ENCODE results near the gene ST7. TPM values are rescaled to one million over a fixed set of nuclear protein-coding genes. Genes with fewer than 3 reads are reported as not detected.

The ST7 gene
- total and polyA plus RNA-seq, 7 donors, result 5.3 to 37.7 (median 19.0) TPM

- H3K9me3 ChIP-seq, result no peaks in the 10 kb centered on the region
- 75 to 78% methylated on average over 3 of the region's 3 CpGs for WGBS, 2 donors
- intact Hi-C loops (cut with DNase I), result no loop called here
- peaks cover 0 to 19% (median 8%) of the 10 kb centered on the region in 4 donors for H3K4me1 ChIP-seq
- H3K27ac ChIP-seq, result no peak overlapping the region
- DNase-seq, result no peak
- H3K4me3 ChIP-seq, result no peak overlapping the region
- TF ChIP-seq CTCF (IDR thresholded peaks at IDR 0.05) (no peak), POLR2A (IDR thresholded peaks at IDR 0.05) (no peak), POLR2AphosphoS5 (IDR thresholded peaks at IDR 0.05) (peak in 1 of 4 donors; percentile 14), EP300 (IDR thresholded peaks at IDR 0.05) (no peak)
- H3K36me3 ChIP-seq, result no peaks in the 10 kb centered on the region
- no peaks in the 10 kb centered on the region for H3K27me3 ChIP-seq
Observed at GRCh38 chr7:117152213-117153007, 199.1 kb downstream of the ST7 start.

- H3K9me3 ChIP-seq, result no peaks in the 10 kb centered on the region
- no peak for DNase-seq
- no peak overlapping the region for H3K4me3 ChIP-seq
- H3K36me3 ChIP-seq, result no peaks in the 10 kb centered on the region
- intact Hi-C loops (cut with DNase I), result no loop called here
- 27 to 67% methylated on average over 1 of the region's 1 CpG for WGBS, 2 donors
- no peak overlapping the region for H3K27ac ChIP-seq
- no peaks in the 10 kb centered on the region for H3K27me3 ChIP-seq
- TF ChIP-seq EP300 (IDR thresholded peaks at IDR 0.05) (no peak), POLR2AphosphoS5 (IDR thresholded peaks at IDR 0.05) (no peak), CTCF (IDR thresholded peaks at IDR 0.05) (no peak), POLR2A (IDR thresholded peaks at IDR 0.05) (no peak)
- H3K4me1 ChIP-seq, result peaks cover 0 to 26% (median 15%) of the 10 kb centered on the region in 4 donors
Observed at GRCh38 chr7:117153016-117153545, 199.8 kb downstream of the ST7 start.

DNA sequence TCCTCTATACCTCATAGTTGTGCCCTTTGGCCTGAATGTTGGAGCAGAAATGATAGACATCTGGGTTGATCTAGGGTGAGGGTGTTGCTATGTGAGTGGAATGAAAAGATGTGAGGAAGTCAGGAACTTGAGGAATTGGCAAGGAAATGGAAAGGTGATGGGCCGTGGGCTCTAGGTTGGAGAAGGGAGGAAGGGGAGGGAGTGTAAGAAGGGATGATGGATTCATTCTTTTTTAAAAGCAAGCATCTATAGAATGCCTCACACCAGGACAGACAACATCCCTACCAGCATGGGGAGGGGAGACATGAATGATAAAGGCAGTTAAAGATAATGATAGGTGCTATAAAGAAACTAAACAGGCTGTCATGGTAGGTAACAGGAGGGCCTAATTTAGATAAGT, 201.4 kb downstream of the ST7 start:
- intact Hi-C loops (cut with DNase I), result no loop called here
- no peaks in the 10 kb centered on the region for H3K36me3 ChIP-seq
- no peak for TF ChIP-seq POLR2A (IDR thresholded peaks at IDR 0.05)
- no peak overlapping the region for H3K27ac ChIP-seq
- no peak overlapping the region for H3K4me3 ChIP-seq
- 91 to 92% methylated on average over 1 of the region's 1 CpG for WGBS, 2 donors
- H3K27me3 ChIP-seq, result no peaks in the 10 kb centered on the region
- peaks cover 0 to 42% (median 26%) of the 10 kb centered on the region in 4 donors for H3K4me1 ChIP-seq
- DNase-seq, result no peak
- no peaks in the 10 kb centered on the region for H3K9me3 ChIP-seq

DNA sequence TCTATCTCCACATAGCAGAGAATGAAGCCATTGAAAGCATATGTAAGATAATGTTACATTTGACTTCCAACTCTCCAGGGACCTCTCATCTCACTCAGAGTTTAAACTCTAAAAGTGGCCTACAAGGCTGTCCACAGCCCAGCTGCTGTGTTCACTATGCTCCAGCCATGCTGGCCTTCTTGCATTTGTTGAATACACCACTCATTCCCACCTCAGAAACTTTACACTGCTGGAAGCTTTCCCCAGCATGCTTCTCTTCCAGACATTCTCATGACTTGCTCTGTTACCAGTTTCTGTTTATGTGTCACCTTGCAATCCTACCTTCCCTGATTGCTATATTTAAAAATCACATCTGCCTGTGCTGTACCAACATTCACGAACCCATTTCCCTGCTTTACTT, 202.4 kb downstream of the ST7 start:
- H3K27me3 ChIP-seq, result no peaks in the 10 kb centered on the region
- H3K9me3 ChIP-seq, result no peaks in the 10 kb centered on the region
- H3K4me1 ChIP-seq, result peaks cover 0 to 45% (median 29%) of the 10 kb centered on the region in 4 donors
- H3K4me3 ChIP-seq, result no peak overlapping the region
- no peak for DNase-seq
- 94 to 95% methylated on average over 1 of the region's 1 CpG for WGBS, 2 donors
- H3K36me3 ChIP-seq, result no peaks in the 10 kb centered on the region
- TF ChIP-seq CTCF (IDR thresholded peaks at IDR 0.05), result no peak
- intact Hi-C loops (cut with DNase I), result no loop called here
- H3K27ac ChIP-seq, result no peak overlapping the region

- intact Hi-C loops (cut with DNase I), result no loop called here
- TF ChIP-seq EP300 (IDR thresholded peaks at IDR 0.05), result no peak
- TF ChIP-seq POLR2AphosphoS5 (IDR thresholded peaks at IDR 0.05), result no peak
- no peak for TF ChIP-seq POLR2A (IDR thresholded peaks at IDR 0.05)
- no peak for TF ChIP-seq CTCF (IDR thresholded peaks at IDR 0.05)
- no peaks in the 10 kb centered on the region for H3K27me3 ChIP-seq
- H3K4me3 ChIP-seq, result no peak overlapping the region
- H3K27ac ChIP-seq, result peak overlapping the region in 1 of 4 donors; percentile 40
- WGBS, 2 donors, result 67 to 79% methylated on average over 5 of the region's 5 CpGs
- no peaks in the 10 kb centered on the region for H3K36me3 ChIP-seq
- DNase-seq, result no peak
- H3K9me3 ChIP-seq, result no peaks in the 10 kb centered on the region
- peaks cover 0 to 33% (median 27%) of the 10 kb centered on the region in 4 donors for H3K4me1 ChIP-seq
Observed at GRCh38 chr7:117157241-117158209, 204.2 kb downstream of the ST7 start.

All from sigmoid colon (tissue), 7 donors.